Measurements from ENCODE around the gene GDF9.
"Not testable (repeated sequence)": the region's sequence is repeated elsewhere in the genome, so short reads cannot be mapped to it uniquely, and the experiment has no call there.

The GDF9 gene

GRCh38 chr5:132871459-132872284 is 5.4 kb upstream of the GDF9 start:
- DNase-seq = no peak

- no peak for DNase-seq
Measured at GRCh38 chr5:132870801-132871200, 4.5 kb upstream of the GDF9 start.

GRCh38 chr5:132868754-132869153 is 2.5 kb upstream of the GDF9 start:
- no peak for DNase-seq

- DNase-seq = no peak
Measured at GRCh38 chr5:132867046-132867451, 780 bp upstream of the GDF9 start.

GRCh38 chr5:132865668-132866341 is 464 bp downstream of the GDF9 start:
- DNase-seq = no peak

GRCh38 chr5:132860742-132861141 is 5.5 kb downstream of the GDF9 start:
- no peak for DNase-seq

GRCh38 chr5:132859889-132860437 is 6.3 kb downstream of the GDF9 start:
- no peak for DNase-seq

GRCh38 chr5:132856011-132856410 is 10.3 kb downstream of the GDF9 start:
- DNase-seq = no peak

- DNase-seq = not testable (repeated sequence)
Measured at GRCh38 chr5:132854992-132855391, 11.3 kb downstream of the GDF9 start.

- DNase-seq = no peak
Measured at GRCh38 chr5:132854301-132854700, 12.0 kb downstream of the GDF9 start.

- DNase-seq = no peak
Measured at GRCh38 chr5:132853790-132854189, 12.5 kb downstream of the GDF9 start.

- DNase-seq = no peak
Measured at GRCh38 chr5:132853323-132853722, 12.9 kb downstream of the GDF9 start.

- no peak for DNase-seq
Measured at GRCh38 chr5:132850066-132850465, 16.2 kb downstream of the GDF9 start.

GRCh38 chr5:132849347-132849746 is 16.9 kb downstream of the GDF9 start:
- no peak for DNase-seq

GRCh38 chr5:132848270-132848669 is 18.0 kb downstream of the GDF9 start:
- DNase-seq = no peak

- DNase-seq = no peak
Measured at GRCh38 chr5:132841305-132841704, 25.0 kb downstream of the GDF9 start.

- DNase-seq = no peak
Measured at GRCh38 chr5:132840896-132841295, 25.4 kb downstream of the GDF9 start.

GRCh38 chr5:132840313-132840712 is 26.0 kb downstream of the GDF9 start:
- no peak for DNase-seq

- DNase-seq = no peak
Measured at GRCh38 chr5:132839426-132840301, 26.6 kb downstream of the GDF9 start.

GRCh38 chr5:132838516-132839282 is 27.6 kb downstream of the GDF9 start:
- DNase-seq = no peak

- DNase-seq = no peak
Measured at GRCh38 chr5:132837868-132838267, 28.4 kb downstream of the GDF9 start.

- no peak for DNase-seq
Measured at GRCh38 chr5:132836852-132837251, 29.4 kb downstream of the GDF9 start.

Measured in NCI-H2107 (cell line).